Testis (tissue), 2 donors: Measurements from ENCODE around the gene DLG5.

Source experiments
- POLR2A ChIP-seq: fragments of 450-650 bp; IDR thresholded peaks from one replicate; pipeline ENCODE4 v1.6.1; 2017; ENCODE audit warnings: antibody characterized with exemption, mild to moderate bottlenecking, moderate library complexity
- TF ChIP-seq, protein P1 (sequence below), 3 experiments: fragments of 450-650 bp in 2 of 3; fragments of 200-600 bp in 1 of 3; sonication (generic) in 1 of 3; IDR thresholded peaks; one replicate each; pipeline ENCODE4 v1.5.1; 2016 to 2019; ENCODE audit warnings: antibody characterized with exemption in 3 of 3, mild to moderate bottlenecking in 2 of 3, moderate library complexity in 1 of 3

DNA sequence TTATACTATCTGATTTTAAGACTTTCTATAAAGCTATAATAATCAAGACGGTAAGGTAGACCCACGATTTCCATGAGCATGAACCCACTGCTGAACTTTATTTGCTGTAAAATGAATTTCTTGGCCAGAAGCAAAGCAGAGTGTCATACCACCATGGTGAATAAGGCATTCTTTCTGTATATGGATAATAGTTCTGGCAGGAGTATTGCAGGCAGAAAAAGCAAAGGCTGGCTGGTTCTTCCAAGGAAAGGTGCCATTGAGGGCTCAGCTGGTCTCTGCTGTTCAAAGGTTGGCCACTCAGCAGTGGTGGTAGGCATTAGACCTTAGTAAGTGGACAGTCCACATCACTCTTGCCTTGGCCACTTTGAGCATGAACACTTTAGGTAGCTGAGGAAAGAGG lies 184.8 kb downstream of the DLG5 start:
- TF ChIP-seq, protein P1, sequence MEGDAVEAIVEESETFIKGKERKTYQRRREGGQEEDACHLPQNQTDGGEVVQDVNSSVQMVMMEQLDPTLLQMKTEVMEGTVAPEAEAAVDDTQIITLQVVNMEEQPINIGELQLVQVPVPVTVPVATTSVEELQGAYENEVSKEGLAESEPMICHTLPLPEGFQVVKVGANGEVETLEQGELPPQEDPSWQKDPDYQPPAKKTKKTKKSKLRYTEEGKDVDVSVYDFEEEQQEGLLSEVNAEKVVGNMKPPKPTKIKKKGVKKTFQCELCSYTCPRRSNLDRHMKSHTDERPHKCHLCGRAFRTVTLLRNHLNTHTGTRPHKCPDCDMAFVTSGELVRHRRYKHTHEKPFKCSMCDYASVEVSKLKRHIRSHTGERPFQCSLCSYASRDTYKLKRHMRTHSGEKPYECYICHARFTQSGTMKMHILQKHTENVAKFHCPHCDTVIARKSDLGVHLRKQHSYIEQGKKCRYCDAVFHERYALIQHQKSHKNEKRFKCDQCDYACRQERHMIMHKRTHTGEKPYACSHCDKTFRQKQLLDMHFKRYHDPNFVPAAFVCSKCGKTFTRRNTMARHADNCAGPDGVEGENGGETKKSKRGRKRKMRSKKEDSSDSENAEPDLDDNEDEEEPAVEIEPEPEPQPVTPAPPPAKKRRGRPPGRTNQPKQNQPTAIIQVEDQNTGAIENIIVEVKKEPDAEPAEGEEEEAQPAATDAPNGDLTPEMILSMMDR (IDR thresholded peaks at IDR 0.05): no peak
- TF ChIP-seq POLR2A: no peak
